Measurements from ENCODE around the gene DVL1.

DNA sequence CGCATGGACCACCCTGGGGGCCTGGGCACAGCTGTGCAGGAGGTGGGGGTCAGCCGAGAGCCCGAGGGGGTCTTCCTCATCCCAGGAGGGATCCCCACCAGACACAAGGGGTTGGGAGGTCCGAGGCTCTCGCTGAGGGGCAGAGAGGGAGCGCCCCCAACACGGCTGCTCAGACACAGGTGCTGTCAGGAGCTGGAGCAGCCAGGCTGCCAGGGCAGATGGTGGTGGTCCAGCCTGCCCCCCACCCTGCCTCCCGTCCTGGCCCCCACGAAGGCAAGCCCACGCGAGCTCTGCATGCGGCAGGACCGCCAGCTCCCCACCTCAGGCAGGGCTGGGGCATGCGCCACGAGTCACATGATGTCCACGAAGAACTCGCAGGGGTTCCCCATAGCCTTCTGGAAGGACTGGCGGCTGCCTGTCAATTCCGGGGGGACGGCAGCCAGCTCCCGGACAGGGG is 13.4 kb downstream of the DVL1 start:
- TF ChIP-seq POLR2AphosphoS5 (IDR thresholded peaks at IDR 0.05), result no peak
- no peak for TF ChIP-seq CTCF (IDR thresholded peaks at IDR 0.05)
